Mesendoderm (in vitro differentiated cells): ENCODE measurements around the gene FAM90A1.
"Not testable (repeated sequence)": the region's sequence is repeated elsewhere in the genome, so short reads cannot be mapped to it uniquely, and the experiment has no call there.

Experiments used
- DNase-seq: peaks from one replicate; pipeline ENCODE4 v3.0.0; 2013
- H2AK5ac ChIP-seq: 2 replicates; pipeline ENCODE4 v1.6.1; 2013; ENCODE audit warnings: low read length, inconsistent platforms
- H2BK120ac ChIP-seq: 2 replicates; pipeline ENCODE4 v1.6.1; 2013; ENCODE audit warnings: low read depth, mild to moderate bottlenecking, low read length, moderate library complexity, mixed read lengths
- H2BK15ac ChIP-seq: replicated peaks from 2 replicates; pipeline ENCODE4 v1.6.1; 2013; ENCODE audit warnings: low read depth, mild to moderate bottlenecking, moderate library complexity
- H2BK5ac ChIP-seq: 2 replicates; pipeline ENCODE4 v1.6.1; 2013; ENCODE audit warnings: low read length, inconsistent platforms
- H3K18ac ChIP-seq: 2 replicates; pipeline ENCODE4 v1.6.1; 2013; ENCODE audit warnings: mild to moderate bottlenecking, low read length, mixed read lengths
- H3K23ac ChIP-seq: one replicate; pipeline ENCODE4 v1.6.1; 2013; ENCODE audit warnings: low read length
- H3K27ac ChIP-seq: 2 replicates; pipeline ENCODE4 v1.5.1; 2013; ENCODE audit warnings: low read depth, mild to moderate bottlenecking, inconsistent platforms, low read length, moderate library complexity
- H3K27me3 ChIP-seq: 2 replicates; pipeline ENCODE4 v1.6.1; 2013; ENCODE audit warnings: low read length, control low read depth, mild to moderate bottlenecking, inconsistent platforms; ENCODE audit not compliant: insufficient read depth, poor library complexity
- H3K36me3 ChIP-seq: 2 replicates; pipeline ENCODE4 v1.6.1; 2013; ENCODE audit warnings: low read length, inconsistent platforms; ENCODE audit not compliant: control insufficient read depth, insufficient read depth
- H3K4ac ChIP-seq: one replicate; pipeline ENCODE4 v1.6.1; 2013; ENCODE audit warnings: low read depth, mild to moderate bottlenecking, low read length, moderate library complexity
- H3K4me1 ChIP-seq: 2 replicates; pipeline ENCODE4 v1.6.1; 2013; ENCODE audit warnings: low read depth, low read length, inconsistent platforms; ENCODE audit not compliant: control insufficient read depth
- H3K4me2 ChIP-seq: 2 replicates; pipeline ENCODE4 v1.6.1; 2013; ENCODE audit warnings: low read length
- H3K4me3 ChIP-seq: 2 replicates; pipeline ENCODE4 v1.5.1; 2013; ENCODE audit warnings: mild to moderate bottlenecking, low read length
- H3K56ac ChIP-seq: one replicate; pipeline ENCODE4 v1.6.1; 2013; ENCODE audit warnings: low read length
- H3K79me1 ChIP-seq: 2 replicates; pipeline ENCODE4 v1.6.1; 2013; ENCODE audit warnings: low read length, inconsistent platforms
- H3K79me2 ChIP-seq: 2 replicates; pipeline ENCODE4 v1.6.1; 2013; ENCODE audit warnings: mild to moderate bottlenecking, low read length; ENCODE audit not compliant: control insufficient read depth, insufficient read depth
- H3K9ac ChIP-seq: 2 replicates; pipeline ENCODE4 v1.6.1; 2013; ENCODE audit warnings: low read length, inconsistent platforms
- H4K5ac ChIP-seq: one replicate; pipeline ENCODE4 v1.6.1; 2013; ENCODE audit warnings: low read length
- H4K8ac ChIP-seq: one replicate; pipeline ENCODE4 v1.6.1; 2013; ENCODE audit warnings: low read depth, mild to moderate bottlenecking, control low read depth, low read length, moderate library complexity
- WGBS: extraction: QIAGEN DNeasy Blood & Tissue Kit; methylation state at CpG from one replicate; pipeline ENCODE4 v1.1.7; 2013; ENCODE audit warnings: low lambda C conversion rate, missing lambda C conversion rate; ENCODE audit not compliant: insufficient coverage; ENCODE audit errors: extremely low coverage; 5-methylcytosine and 5-hydroxymethylcytosine counted together

FAM90A1 gene

GRCh38 chr12:8188088-8188487 is 39.3 kb downstream of the FAM90A1 start:
- not testable (repeated sequence) for H3K79me2 ChIP-seq, H2BK5ac ChIP-seq, H4K5ac ChIP-seq, H3K4me3 ChIP-seq, H3K4me1 ChIP-seq, H3K9ac ChIP-seq, H3K4me2 ChIP-seq, H3K23ac ChIP-seq, H3K18ac ChIP-seq, H3K27me3 ChIP-seq, H3K4ac ChIP-seq, H2BK15ac ChIP-seq, H3K79me1 ChIP-seq, H3K36me3 ChIP-seq, H4K8ac ChIP-seq, H2AK5ac ChIP-seq, H3K56ac ChIP-seq, H2BK120ac ChIP-seq, H3K27ac ChIP-seq
- peak; percentile 8 for DNase-seq
- WGBS: no CpG with 5 or more reads among the region's 2 CpGs

- not testable (repeated sequence) for H3K56ac ChIP-seq, H3K9ac ChIP-seq, H4K5ac ChIP-seq, H2BK120ac ChIP-seq, H3K23ac ChIP-seq, H2BK15ac ChIP-seq, H3K4me2 ChIP-seq, H3K4me1 ChIP-seq, H2BK5ac ChIP-seq, DNase-seq, H3K79me2 ChIP-seq, H3K27me3 ChIP-seq, H3K36me3 ChIP-seq, H3K4me3 ChIP-seq, H3K27ac ChIP-seq, H3K18ac ChIP-seq, H4K8ac ChIP-seq, H3K4ac ChIP-seq, H2AK5ac ChIP-seq, H3K79me1 ChIP-seq
- no CpG with 5 or more reads among the region's 28 CpGs for WGBS
Observed at GRCh38 chr12:8184206-8184605, 43.2 kb downstream of the FAM90A1 start.

GRCh38 chr12:8183346-8183745 is 44.1 kb downstream of the FAM90A1 start:
- not testable (repeated sequence) for H4K5ac ChIP-seq, H3K27ac ChIP-seq

GRCh38 chr12:8182923-8183322 is 44.5 kb downstream of the FAM90A1 start:
- not testable (repeated sequence) for H3K27me3 ChIP-seq, H3K4me3 ChIP-seq, H4K5ac ChIP-seq, H3K4me1 ChIP-seq, H3K79me1 ChIP-seq, H3K56ac ChIP-seq, H2BK5ac ChIP-seq, H3K9ac ChIP-seq, DNase-seq, H3K79me2 ChIP-seq, H3K4me2 ChIP-seq, H3K36me3 ChIP-seq, H2BK15ac ChIP-seq, H2BK120ac ChIP-seq, H3K23ac ChIP-seq, H4K8ac ChIP-seq, H3K27ac ChIP-seq, H3K18ac ChIP-seq, H2AK5ac ChIP-seq, H3K4ac ChIP-seq
- WGBS: no CpG with 5 or more reads among the region's 7 CpGs

More at GRCh38 chr12:8183346-8183745, 44.1 kb downstream of the FAM90A1 start:
- not testable (repeated sequence) for H3K4ac ChIP-seq, DNase-seq, H2AK5ac ChIP-seq, H3K4me1 ChIP-seq, H3K4me2 ChIP-seq, H2BK15ac ChIP-seq, H4K8ac ChIP-seq, H3K27me3 ChIP-seq, H3K9ac ChIP-seq, H3K4me3 ChIP-seq, H2BK120ac ChIP-seq, H3K18ac ChIP-seq, H3K56ac ChIP-seq, H3K23ac ChIP-seq, H2BK5ac ChIP-seq, H3K79me2 ChIP-seq, H3K79me1 ChIP-seq, H3K36me3 ChIP-seq
- WGBS: no CpG with 5 or more reads among the region's 23 CpGs

GRCh38 chr12:8181271-8181670 is 46.1 kb downstream of the FAM90A1 start:
- not testable (repeated sequence) for H3K79me2 ChIP-seq, H3K4ac ChIP-seq, H3K23ac ChIP-seq, DNase-seq, H2BK5ac ChIP-seq, H3K9ac ChIP-seq, H2AK5ac ChIP-seq, H3K27me3 ChIP-seq, H3K4me2 ChIP-seq, H3K79me1 ChIP-seq, H4K5ac ChIP-seq, H3K4me3 ChIP-seq, H4K8ac ChIP-seq, H3K27ac ChIP-seq, H2BK120ac ChIP-seq, H3K18ac ChIP-seq, H2BK15ac ChIP-seq, H3K36me3 ChIP-seq, H3K56ac ChIP-seq, H3K4me1 ChIP-seq

GRCh38 chr12:8179989-8180585 is 47.3 kb downstream of the FAM90A1 start:
- H3K4me3 ChIP-seq: not testable (repeated sequence)
- peak; percentile 70 for DNase-seq
- no CpG with 5 or more reads among the region's 43 CpGs for WGBS

More at GRCh38 chr12:8179989-8180585, 47.3 kb downstream of the FAM90A1 start:
- not testable (repeated sequence) for H3K9ac ChIP-seq, H3K79me1 ChIP-seq, H2BK5ac ChIP-seq, H2AK5ac ChIP-seq, H3K4ac ChIP-seq, H2BK120ac ChIP-seq, H2BK15ac ChIP-seq, H3K23ac ChIP-seq, H3K27me3 ChIP-seq, H3K4me1 ChIP-seq, H3K27ac ChIP-seq, H3K4me2 ChIP-seq, H4K5ac ChIP-seq, H3K36me3 ChIP-seq, H4K8ac ChIP-seq, H3K79me2 ChIP-seq
- Histone ChIP-seq H3K18ac (peak overlapping the region; percentile 76), H3K56ac (peak overlapping the region; percentile 56)
